Coronary artery (tissue), 2 donors: ENCODE measurements around the gene SLC25A30.

Source experiments
- DNase-seq: peaks from one replicate; pipeline ENCODE4 v3.0.0-alpha.2; 2017; ENCODE audit warnings: low spot score
- H3K27ac ChIP-seq, 2 donors: fragments of 200-600 bp; sonication (generic); one replicate each; pipeline ENCODE4 v1.5.1; 2016 to 2019
- H3K4me3 ChIP-seq: fragments of 200-600 bp; sonication (generic); 2 replicates; pipeline ENCODE4 v1.5.1; 2016; ENCODE audit warnings: mild to moderate bottlenecking, moderate library complexity
- CTCF ChIP-seq: fragments of 200-600 bp; sonication (generic); IDR thresholded peaks from one replicate; pipeline ENCODE4 v1.5.1; 2019; ENCODE audit warnings: antibody characterized with exemption

Gene SLC25A30

GRCh38 chr13:45411631-45412030 lies 6.5 kb downstream of the SLC25A30 start:
- Histone ChIP-seq H3K27ac (no peak overlapping the region), H3K4me3 (no peak overlapping the region)
- no peak for TF ChIP-seq CTCF
- no peak for DNase-seq

- H3K27ac ChIP-seq, result no peak overlapping the region
- TF ChIP-seq CTCF, result no peak
Observed at GRCh38 chr13:45411221-45411620, 7.0 kb downstream of the SLC25A30 start.

GRCh38 chr13:45410466-45410865 lies 7.7 kb downstream of the SLC25A30 start:
- no peak overlapping the region for H3K27ac ChIP-seq
- no peak for DNase-seq
- no peak for TF ChIP-seq CTCF
- H3K4me3 ChIP-seq, result no peak overlapping the region

More at GRCh38 chr13:45411221-45411620, 7.0 kb downstream of the SLC25A30 start:
- DNase-seq, result no peak
- H3K4me3 ChIP-seq, result no peak overlapping the region

GRCh38 chr13:45410001-45410400 lies 8.2 kb downstream of the SLC25A30 start:
- Histone ChIP-seq H3K4me3 (no peak overlapping the region), H3K27ac (no peak overlapping the region)
- no peak for DNase-seq
- TF ChIP-seq CTCF, result no peak

GRCh38 chr13:45406421-45406820 lies 11.8 kb downstream of the SLC25A30 start:
- Histone ChIP-seq H3K27ac (no peak overlapping the region), H3K4me3 (no peak overlapping the region)
- no peak for DNase-seq
- TF ChIP-seq CTCF, result no peak

- no peak for DNase-seq
- no peak for TF ChIP-seq CTCF
- Histone ChIP-seq H3K4me3 (no peak overlapping the region), H3K27ac (no peak overlapping the region)
Observed at GRCh38 chr13:45403081-45403480, 15.1 kb downstream of the SLC25A30 start.

- no peak for TF ChIP-seq CTCF
- Histone ChIP-seq H3K4me3 (no peak overlapping the region), H3K27ac (no peak overlapping the region)
- no peak for DNase-seq
Observed at GRCh38 chr13:45402641-45403040, 15.5 kb downstream of the SLC25A30 start.
